Measurements from ENCODE around the gene CAMTA1. TPM values are rescaled to one million over a fixed set of nuclear protein-coding genes. Genes with fewer than 3 reads are reported as not detected.

CAMTA1 gene
- polyA plus RNA-seq, 1 donor from 2014 or later: 162 TPM

DNA sequence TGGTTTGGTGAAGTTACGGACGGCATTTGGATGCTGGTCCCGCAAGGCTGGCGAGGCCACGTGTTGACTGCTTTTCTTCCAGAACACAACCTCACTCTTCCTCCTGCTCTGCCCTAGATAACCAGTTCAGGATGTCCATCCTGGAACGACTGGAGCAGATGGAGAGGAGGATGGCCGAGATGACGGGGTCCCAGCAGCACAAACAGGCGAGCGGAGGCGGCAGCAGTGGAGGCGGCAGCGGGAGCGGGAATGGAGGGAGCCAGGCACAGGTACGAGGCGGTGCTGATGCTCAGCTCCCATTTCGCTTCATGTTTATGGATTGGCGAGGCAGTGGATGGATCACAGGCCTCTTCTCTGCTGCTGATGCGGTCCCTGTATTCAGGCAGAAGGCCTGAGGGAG, 947.1 kb downstream of the CAMTA1 start:
- no peak overlapping the region for H3K4me3 ChIP-seq (ENCODE audit: low read length)

DNA sequence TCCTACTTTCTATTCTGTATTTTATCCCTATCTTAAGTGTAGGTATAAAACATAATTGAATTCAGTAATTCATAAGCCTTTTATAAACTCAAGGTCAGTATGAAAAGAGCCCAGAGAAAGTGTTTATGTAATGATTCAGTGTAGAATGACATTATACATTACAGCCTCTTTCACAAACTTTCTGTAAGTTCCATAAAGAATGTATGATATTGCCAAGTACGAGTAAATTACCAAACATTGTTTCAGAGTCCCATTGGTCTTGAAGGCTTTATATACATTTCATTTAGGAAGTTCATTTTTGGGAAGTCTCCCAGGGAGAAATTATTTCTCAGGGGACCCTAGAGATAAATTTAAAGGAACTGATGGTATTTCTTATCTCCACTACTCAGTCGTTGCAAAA, 948.0 kb downstream of the CAMTA1 start:
- Histone ChIP-seq H3K9me3 (ENCODE audit: low read length) (no peaks in the 10 kb centered on the region), H3K9ac (ENCODE audit: low read length) (no peak overlapping the region), H3K27me3 (ENCODE audit: insufficient read depth, low read depth, low read length) (no peaks in the 10 kb centered on the region), H3F3A (ENCODE audit: insufficient read depth, low read length, poor library complexity, severe bottlenecking) (no peaks in the 10 kb centered on the region), H3K4me2 (ENCODE audit: low read length) (no peak overlapping the region), H3K9me2 (ENCODE audit: insufficient read depth, low read length) (no peaks in the 10 kb centered on the region), H2AFZ (ENCODE audit: low read depth, low read length) (no peak overlapping the region), H3K36me3 (ENCODE audit: insufficient read depth, low read length) (peaks cover 35% of the 10 kb centered on the region), H3K79me2 (replicated peaks; ENCODE audit: insufficient read depth, low read length) (peaks cover 34% of the 10 kb centered on the region), H4K20me1 (ENCODE audit: insufficient read depth) (peaks cover 10% of the 10 kb centered on the region), H3K4me3 (ENCODE audit: low read length) (no peak overlapping the region), H3K27ac (ENCODE audit: low read length) (no peak overlapping the region)
- TF ChIP-seq POLR2AphosphoS5 (IDR thresholded peaks at IDR 0.05): no peak
- TF ChIP-seq, protein P1, sequence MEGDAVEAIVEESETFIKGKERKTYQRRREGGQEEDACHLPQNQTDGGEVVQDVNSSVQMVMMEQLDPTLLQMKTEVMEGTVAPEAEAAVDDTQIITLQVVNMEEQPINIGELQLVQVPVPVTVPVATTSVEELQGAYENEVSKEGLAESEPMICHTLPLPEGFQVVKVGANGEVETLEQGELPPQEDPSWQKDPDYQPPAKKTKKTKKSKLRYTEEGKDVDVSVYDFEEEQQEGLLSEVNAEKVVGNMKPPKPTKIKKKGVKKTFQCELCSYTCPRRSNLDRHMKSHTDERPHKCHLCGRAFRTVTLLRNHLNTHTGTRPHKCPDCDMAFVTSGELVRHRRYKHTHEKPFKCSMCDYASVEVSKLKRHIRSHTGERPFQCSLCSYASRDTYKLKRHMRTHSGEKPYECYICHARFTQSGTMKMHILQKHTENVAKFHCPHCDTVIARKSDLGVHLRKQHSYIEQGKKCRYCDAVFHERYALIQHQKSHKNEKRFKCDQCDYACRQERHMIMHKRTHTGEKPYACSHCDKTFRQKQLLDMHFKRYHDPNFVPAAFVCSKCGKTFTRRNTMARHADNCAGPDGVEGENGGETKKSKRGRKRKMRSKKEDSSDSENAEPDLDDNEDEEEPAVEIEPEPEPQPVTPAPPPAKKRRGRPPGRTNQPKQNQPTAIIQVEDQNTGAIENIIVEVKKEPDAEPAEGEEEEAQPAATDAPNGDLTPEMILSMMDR (IDR thresholded peaks at IDR 0.05; ENCODE audit: poor library complexity, severe bottlenecking): no peak

More for the DNA sequence above, 947.1 kb downstream of the CAMTA1 start:
- no peak for TF ChIP-seq EP300 (conservative IDR thresholded peaks at IDR 0.05; ENCODE audit: poor library complexity, severe bottlenecking)
- TF ChIP-seq, protein P1 (IDR thresholded peaks at IDR 0.05; ENCODE audit: poor library complexity, severe bottlenecking): no peak
- peaks cover 30% of the 10 kb centered on the region for H3K36me3 ChIP-seq (ENCODE audit: insufficient read depth, low read length)
- H3K27ac ChIP-seq (ENCODE audit: low read length): no peak overlapping the region
- H3K9me3 ChIP-seq (ENCODE audit: low read length): no peaks in the 10 kb centered on the region
- H3K4me2 ChIP-seq (ENCODE audit: low read length): no peak overlapping the region
- no peak overlapping the region for H3K9ac ChIP-seq (ENCODE audit: low read length)
- H3K9me2 ChIP-seq (ENCODE audit: insufficient read depth, low read length): no peaks in the 10 kb centered on the region
- H2AFZ ChIP-seq (ENCODE audit: low read depth, low read length): no peak overlapping the region
- no peaks in the 10 kb centered on the region for H3F3A ChIP-seq (ENCODE audit: insufficient read depth, low read length, poor library complexity, severe bottlenecking)
- peaks cover 40% of the 10 kb centered on the region for H3K79me2 ChIP-seq (replicated peaks; ENCODE audit: insufficient read depth, low read length)
- H4K20me1 ChIP-seq (ENCODE audit: insufficient read depth): peaks cover 17% of the 10 kb centered on the region
- no peaks in the 10 kb centered on the region for H3K27me3 ChIP-seq (ENCODE audit: insufficient read depth, low read depth, low read length)

DNA sequence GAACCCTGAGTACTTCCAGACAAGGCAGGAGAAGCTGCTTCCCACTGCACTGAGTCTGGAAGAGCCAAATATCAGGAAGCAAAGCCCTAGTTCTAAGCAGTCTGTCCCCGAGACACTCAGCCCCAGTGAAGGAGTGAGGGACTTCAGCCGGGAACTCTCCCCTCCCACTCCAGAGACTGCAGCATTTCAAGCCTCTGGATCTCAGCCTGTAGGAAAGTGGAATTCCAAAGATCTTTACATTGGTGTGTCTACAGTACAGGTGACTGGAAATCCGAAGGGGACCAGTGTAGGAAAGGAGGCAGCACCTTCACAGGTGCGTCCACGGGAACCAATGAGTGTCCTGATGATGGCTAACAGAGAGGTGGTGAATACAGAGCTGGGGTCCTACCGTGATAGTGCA, 952.8 kb downstream of the CAMTA1 start:
- Histone ChIP-seq H3K27me3 (ENCODE audit: insufficient read depth, low read depth, low read length) (no peaks in the 10 kb centered on the region), H3F3A (ENCODE audit: insufficient read depth, low read length, poor library complexity, severe bottlenecking) (no peaks in the 10 kb centered on the region), H3K9me2 (ENCODE audit: insufficient read depth, low read length) (no peaks in the 10 kb centered on the region), H4K20me1 (ENCODE audit: insufficient read depth) (no peaks in the 10 kb centered on the region), H3K27ac (ENCODE audit: low read length) (no peak overlapping the region), H3K36me3 (ENCODE audit: insufficient read depth, low read length) (peaks cover 36% of the 10 kb centered on the region), H3K9ac (ENCODE audit: low read length) (no peak overlapping the region), H3K4me2 (ENCODE audit: low read length) (no peak overlapping the region), H3K4me3 (ENCODE audit: low read length) (no peak overlapping the region), H2AFZ (ENCODE audit: low read depth, low read length) (no peak overlapping the region), H3K9me3 (ENCODE audit: low read length) (no peaks in the 10 kb centered on the region), H3K79me2 (replicated peaks; ENCODE audit: insufficient read depth, low read length) (no peaks in the 10 kb centered on the region)
- TF ChIP-seq TAF1 (IDR thresholded peaks at IDR 0.05; ENCODE audit: low read depth): no peak
- TF ChIP-seq RAD21 (conservative IDR thresholded peaks at IDR 0.05): no peak
- no peak for TF ChIP-seq MXI1 (conservative IDR thresholded peaks at IDR 0.05; ENCODE audit: poor library complexity, severe bottlenecking)
- TF ChIP-seq, protein P1 (IDR thresholded peaks at IDR 0.05; ENCODE audit: poor library complexity, severe bottlenecking): no peak
- TF ChIP-seq SMC3 (conservative IDR thresholded peaks at IDR 0.05; ENCODE audit: poor library complexity): no peak
- TF ChIP-seq, protein P2, sequence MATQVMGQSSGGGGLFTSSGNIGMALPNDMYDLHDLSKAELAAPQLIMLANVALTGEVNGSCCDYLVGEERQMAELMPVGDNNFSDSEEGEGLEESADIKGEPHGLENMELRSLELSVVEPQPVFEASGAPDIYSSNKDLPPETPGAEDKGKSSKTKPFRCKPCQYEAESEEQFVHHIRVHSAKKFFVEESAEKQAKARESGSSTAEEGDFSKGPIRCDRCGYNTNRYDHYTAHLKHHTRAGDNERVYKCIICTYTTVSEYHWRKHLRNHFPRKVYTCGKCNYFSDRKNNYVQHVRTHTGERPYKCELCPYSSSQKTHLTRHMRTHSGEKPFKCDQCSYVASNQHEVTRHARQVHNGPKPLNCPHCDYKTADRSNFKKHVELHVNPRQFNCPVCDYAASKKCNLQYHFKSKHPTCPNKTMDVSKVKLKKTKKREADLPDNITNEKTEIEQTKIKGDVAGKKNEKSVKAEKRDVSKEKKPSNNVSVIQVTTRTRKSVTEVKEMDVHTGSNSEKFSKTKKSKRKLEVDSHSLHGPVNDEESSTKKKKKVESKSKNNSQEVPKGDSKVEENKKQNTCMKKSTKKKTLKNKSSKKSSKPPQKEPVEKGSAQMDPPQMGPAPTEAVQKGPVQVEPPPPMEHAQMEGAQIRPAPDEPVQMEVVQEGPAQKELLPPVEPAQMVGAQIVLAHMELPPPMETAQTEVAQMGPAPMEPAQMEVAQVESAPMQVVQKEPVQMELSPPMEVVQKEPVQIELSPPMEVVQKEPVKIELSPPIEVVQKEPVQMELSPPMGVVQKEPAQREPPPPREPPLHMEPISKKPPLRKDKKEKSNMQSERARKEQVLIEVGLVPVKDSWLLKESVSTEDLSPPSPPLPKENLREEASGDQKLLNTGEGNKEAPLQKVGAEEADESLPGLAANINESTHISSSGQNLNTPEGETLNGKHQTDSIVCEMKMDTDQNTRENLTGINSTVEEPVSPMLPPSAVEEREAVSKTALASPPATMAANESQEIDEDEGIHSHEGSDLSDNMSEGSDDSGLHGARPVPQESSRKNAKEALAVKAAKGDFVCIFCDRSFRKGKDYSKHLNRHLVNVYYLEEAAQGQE (IDR thresholded peaks at IDR 0.05; ENCODE audit: borderline replicate concordance): no peak
- TF ChIP-seq POLR2AphosphoS5 (IDR thresholded peaks at IDR 0.05): no peak
- no peak for TF ChIP-seq EZH2 (IDR thresholded peaks at IDR 0.05; ENCODE audit: borderline replicate concordance, insufficient read depth, low read length, poor library complexity, severe bottlenecking)
- no peak for TF ChIP-seq EP300 (conservative IDR thresholded peaks at IDR 0.05; ENCODE audit: poor library complexity, severe bottlenecking)

Measured in neural cell (in vitro differentiated cells).